ENCODE results near the gene HTR5A.

Gene HTR5A

DNA sequence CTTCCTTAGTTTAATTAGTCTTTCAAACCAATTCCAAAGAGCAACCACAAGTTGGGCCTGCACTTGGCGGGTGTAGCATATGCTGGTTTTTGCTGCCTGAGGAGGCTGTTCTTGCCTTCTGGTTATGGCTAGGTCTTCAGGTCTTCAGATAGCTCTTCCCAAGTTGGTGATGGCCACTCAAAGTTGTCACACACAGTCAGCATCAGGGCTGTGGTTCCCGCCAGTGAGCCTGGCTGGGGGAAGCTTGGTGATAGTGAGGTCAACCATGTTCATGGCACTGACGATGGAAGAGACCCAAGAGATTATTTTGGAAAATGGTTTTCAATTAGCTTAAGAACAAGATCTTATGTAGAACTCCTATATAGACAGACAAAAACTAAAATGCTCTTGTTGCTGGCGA is 18.8 kb upstream of the HTR5A start:
- no peak overlapping the region for H3K27ac ChIP-seq
- no peak overlapping the region for H3K9ac ChIP-seq (ENCODE audit: insufficient read length)
- no peaks in the 10 kb centered on the region for H3K9me3 ChIP-seq (ENCODE audit: low read depth, low read length)
- DNase-seq (ENCODE audit: low read depth, low spot score), result no peak
- no peaks in the 10 kb centered on the region for H3K36me3 ChIP-seq (ENCODE audit: insufficient read depth, low read length)
- no peak for TF ChIP-seq FOXP2 (optimal IDR thresholded peaks at IDR 0.05; ENCODE audit: control extremely low read depth, extremely low read length, insufficient read depth)
- no peak overlapping the region for H3K4me3 ChIP-seq

DNA sequence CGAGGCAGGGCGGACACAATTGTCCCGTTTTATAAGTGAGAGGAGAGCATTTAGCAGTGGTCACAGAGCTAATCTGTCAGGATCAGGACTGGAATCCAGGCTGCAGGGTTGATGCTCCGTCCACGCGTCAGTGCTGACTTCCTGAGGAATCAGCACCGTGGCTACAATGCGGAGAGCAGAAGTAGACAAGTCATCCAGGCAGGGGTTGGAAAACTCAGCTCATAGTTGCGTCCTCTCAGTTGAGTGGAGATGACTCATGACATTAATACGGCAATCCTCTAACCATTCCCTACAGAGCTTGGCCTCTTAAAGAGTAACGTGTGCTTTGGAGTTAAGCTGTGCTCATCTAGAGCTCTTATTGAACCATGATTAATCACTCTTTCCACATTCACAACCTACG is 17.1 kb upstream of the HTR5A start:
- TF ChIP-seq EZH2 (IDR thresholded peaks at IDR 0.05) (no peak), FOXP2 (optimal IDR thresholded peaks at IDR 0.05; ENCODE audit: control extremely low read depth, extremely low read length, insufficient read depth) (no peak), POLR2AphosphoS5 (IDR thresholded peaks at IDR 0.05; ENCODE audit: borderline replicate concordance, low read depth, low read length) (no peak)
- Histone ChIP-seq H3K36me3 (ENCODE audit: insufficient read depth, low read length) (no peaks in the 10 kb centered on the region), H3K9ac (ENCODE audit: insufficient read length) (no peak overlapping the region), H3K27ac (no peak overlapping the region), H3K9me3 (ENCODE audit: low read depth, low read length) (no peaks in the 10 kb centered on the region), H3K4me3 (no peak overlapping the region)
- no peak for DNase-seq (ENCODE audit: low read depth, low spot score)

GRCh38 chr7:155054761-155055160 is 15.4 kb upstream of the HTR5A start:
- TF ChIP-seq FOXP2 (optimal IDR thresholded peaks at IDR 0.05; ENCODE audit: control extremely low read depth, extremely low read length, insufficient read depth), result no peak
- TF ChIP-seq POLR2AphosphoS5 (IDR thresholded peaks at IDR 0.05; ENCODE audit: borderline replicate concordance, low read depth, low read length), result no peak
- no peak for TF ChIP-seq EZH2 (IDR thresholded peaks at IDR 0.05)
- H3K4me3 ChIP-seq, result no peak overlapping the region
- no peak overlapping the region for H3K9ac ChIP-seq (ENCODE audit: insufficient read length)
- H3K27ac ChIP-seq, result no peak overlapping the region
- no peak for DNase-seq (ENCODE audit: low read depth, low spot score)
- H3K36me3 ChIP-seq (ENCODE audit: insufficient read depth, low read length), result no peaks in the 10 kb centered on the region
- H3K9me3 ChIP-seq (ENCODE audit: low read depth, low read length), result no peaks in the 10 kb centered on the region

DNA sequence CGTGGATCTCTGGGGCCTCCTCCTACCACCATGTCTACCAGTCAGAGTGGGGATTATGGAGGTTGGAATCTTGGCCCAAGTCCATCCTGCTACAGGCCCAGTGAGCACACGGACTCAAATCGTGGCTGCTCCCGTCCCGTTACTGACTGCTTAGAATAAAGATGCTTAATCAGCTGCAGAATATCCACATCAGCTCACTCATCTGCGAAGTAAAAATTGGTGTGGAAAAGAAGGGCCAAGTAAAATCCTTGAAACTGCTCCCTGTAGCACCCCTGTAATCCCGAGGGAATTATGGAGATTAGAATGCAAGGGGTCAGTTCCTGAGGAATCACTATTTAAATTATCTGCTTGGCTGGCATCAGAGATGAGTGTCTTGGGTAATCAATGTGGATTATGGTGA is 13.0 kb upstream of the HTR5A start:
- TF ChIP-seq FOXP2 (optimal IDR thresholded peaks at IDR 0.05; ENCODE audit: control extremely low read depth, extremely low read length, insufficient read depth) (no peak), EZH2 (IDR thresholded peaks at IDR 0.05) (no peak), POLR2AphosphoS5 (IDR thresholded peaks at IDR 0.05; ENCODE audit: borderline replicate concordance, low read depth, low read length) (no peak)
- Histone ChIP-seq H3K9ac (ENCODE audit: insufficient read length) (no peak overlapping the region), H3K36me3 (ENCODE audit: insufficient read depth, low read length) (no peaks in the 10 kb centered on the region), H3K4me3 (no peak overlapping the region), H3K27ac (no peak overlapping the region), H3K9me3 (ENCODE audit: low read depth, low read length) (no peaks in the 10 kb centered on the region)
- DNase-seq (ENCODE audit: low read depth, low spot score), result no peak

- TF ChIP-seq POLR2AphosphoS5 (IDR thresholded peaks at IDR 0.05; ENCODE audit: borderline replicate concordance, low read depth, low read length) (no peak), EZH2 (IDR thresholded peaks at IDR 0.05) (no peak), FOXP2 (optimal IDR thresholded peaks at IDR 0.05; ENCODE audit: control extremely low read depth, extremely low read length, insufficient read depth) (no peak)
- H3K36me3 ChIP-seq (ENCODE audit: insufficient read depth, low read length), result no peaks in the 10 kb centered on the region
- no peaks in the 10 kb centered on the region for H3K9me3 ChIP-seq (ENCODE audit: low read depth, low read length)
- no peak overlapping the region for H3K27ac ChIP-seq
- H3K4me3 ChIP-seq, result no peak overlapping the region
- DNase-seq (ENCODE audit: low read depth, low spot score), result no peak
- no peak overlapping the region for H3K9ac ChIP-seq (ENCODE audit: insufficient read length)
Observed at GRCh38 chr7:155058896-155059295, 11.2 kb upstream of the HTR5A start.

- Histone ChIP-seq H3K27ac (no peak overlapping the region), H3K4me3 (no peak overlapping the region), H3K36me3 (ENCODE audit: insufficient read depth, low read length) (no peaks in the 10 kb centered on the region), H3K9me3 (ENCODE audit: low read depth, low read length) (no peaks in the 10 kb centered on the region), H3K9ac (ENCODE audit: insufficient read length) (no peak overlapping the region)
- DNase-seq (ENCODE audit: low read depth, low spot score), result no peak
- no peak for TF ChIP-seq EZH2 (IDR thresholded peaks at IDR 0.05)
- no peak for TF ChIP-seq POLR2AphosphoS5 (IDR thresholded peaks at IDR 0.05; ENCODE audit: borderline replicate concordance, low read depth, low read length)
- no peak for TF ChIP-seq FOXP2 (optimal IDR thresholded peaks at IDR 0.05; ENCODE audit: control extremely low read depth, extremely low read length, insufficient read depth)
Observed at GRCh38 chr7:155059703-155060102, 10.4 kb upstream of the HTR5A start.

DNA sequence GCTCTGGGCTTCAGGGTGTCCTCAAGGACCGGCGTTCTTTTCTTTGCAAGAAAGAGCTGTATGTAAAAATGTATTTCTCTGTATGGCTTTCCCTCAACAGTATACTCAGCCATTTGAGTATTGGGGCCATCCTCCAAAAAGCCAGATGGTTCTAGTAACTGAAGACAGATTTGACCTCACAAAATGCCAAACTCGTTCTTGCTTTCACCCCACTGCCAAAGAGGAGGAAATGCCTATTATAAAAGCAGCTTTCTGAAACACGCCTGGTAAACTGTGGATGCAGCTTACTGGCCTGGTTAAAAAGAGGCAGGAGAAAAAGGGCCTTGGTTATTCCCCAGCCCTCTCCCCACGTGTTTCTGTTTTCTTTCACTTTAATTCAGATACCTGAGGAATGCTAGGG is 7.7 kb upstream of the HTR5A start:
- Histone ChIP-seq H3K9me3 (ENCODE audit: low read depth, low read length) (no peaks in the 10 kb centered on the region), H3K4me3 (no peak overlapping the region), H3K9ac (ENCODE audit: insufficient read length) (no peak overlapping the region), H3K36me3 (ENCODE audit: insufficient read depth, low read length) (no peaks in the 10 kb centered on the region), H3K27ac (no peak overlapping the region)
- TF ChIP-seq EZH2 (IDR thresholded peaks at IDR 0.05) (no peak), POLR2AphosphoS5 (IDR thresholded peaks at IDR 0.05; ENCODE audit: borderline replicate concordance, low read depth, low read length) (no peak), FOXP2 (optimal IDR thresholded peaks at IDR 0.05; ENCODE audit: control extremely low read depth, extremely low read length, insufficient read depth) (no peak)
- DNase-seq (ENCODE audit: low read depth, low spot score), result no peak

GRCh38 chr7:155064186-155064585 is 5.9 kb upstream of the HTR5A start:
- Histone ChIP-seq H3K9ac (ENCODE audit: insufficient read length) (no peak overlapping the region), H3K9me3 (ENCODE audit: low read depth, low read length) (no peaks in the 10 kb centered on the region), H3K4me3 (no peak overlapping the region), H3K36me3 (ENCODE audit: insufficient read depth, low read length) (no peaks in the 10 kb centered on the region), H3K27ac (no peak overlapping the region)
- no peak for DNase-seq (ENCODE audit: low read depth, low spot score)
- no peak for TF ChIP-seq POLR2AphosphoS5 (IDR thresholded peaks at IDR 0.05; ENCODE audit: borderline replicate concordance, low read depth, low read length)
- TF ChIP-seq EZH2 (IDR thresholded peaks at IDR 0.05), result no peak
- TF ChIP-seq FOXP2 (optimal IDR thresholded peaks at IDR 0.05; ENCODE audit: control extremely low read depth, extremely low read length, insufficient read depth), result no peak

DNA sequence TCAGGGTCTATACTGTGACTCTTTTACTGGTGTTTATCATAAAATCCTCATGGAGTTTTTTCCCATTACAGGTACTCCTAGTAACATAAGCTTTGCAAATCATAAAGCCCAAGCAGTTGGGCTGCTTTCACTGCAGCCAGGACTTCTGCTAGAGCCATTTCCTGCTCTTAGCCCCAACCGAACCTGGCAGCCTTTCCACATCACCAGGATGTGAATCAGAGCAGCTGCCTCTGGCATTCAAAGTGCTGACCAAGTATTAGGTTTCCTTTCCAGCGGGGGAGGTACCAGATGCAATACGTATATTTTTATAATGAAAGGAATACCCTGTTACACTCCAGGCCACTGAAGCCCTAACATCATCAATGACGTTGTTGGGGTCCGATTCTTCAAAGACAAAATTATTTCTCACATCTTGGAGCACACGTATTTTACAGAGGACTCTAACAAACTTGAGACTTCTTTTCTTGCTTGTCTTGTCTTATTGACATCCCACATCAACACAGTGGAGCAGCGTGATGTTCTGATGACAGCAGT is 3.6 kb upstream of the HTR5A start:
- Histone ChIP-seq H3K9me3 (ENCODE audit: low read depth, low read length) (no peaks in the 10 kb centered on the region), H3K9ac (ENCODE audit: insufficient read length) (no peak overlapping the region), H3K36me3 (ENCODE audit: insufficient read depth, low read length) (no peaks in the 10 kb centered on the region), H3K4me3 (no peak overlapping the region), H3K27ac (no peak overlapping the region)
- DNase-seq (ENCODE audit: low read depth, low spot score), result no peak
- TF ChIP-seq POLR2AphosphoS5 (IDR thresholded peaks at IDR 0.05; ENCODE audit: borderline replicate concordance, low read depth, low read length), result no peak
- TF ChIP-seq FOXP2 (optimal IDR thresholded peaks at IDR 0.05; ENCODE audit: control extremely low read depth, extremely low read length, insufficient read depth), result no peak
- TF ChIP-seq EZH2 (IDR thresholded peaks at IDR 0.05), result no peak

Data from SK-N-MC (cell line).